Measurements from ENCODE around the gene CTSE.

Gene CTSE

GRCh38 chr1:205971082-205971481 is 52.6 kb downstream of the CTSE start:
- no peak for DNase-seq (ENCODE audit: low spot score)

GRCh38 chr1:205970486-205970885 is 53.2 kb downstream of the CTSE start:
- no peak for DNase-seq (ENCODE audit: low spot score)

GRCh38 chr1:205969229-205969628 is 54.5 kb downstream of the CTSE start:
- DNase-seq (ENCODE audit: low spot score) = no peak

DNA sequence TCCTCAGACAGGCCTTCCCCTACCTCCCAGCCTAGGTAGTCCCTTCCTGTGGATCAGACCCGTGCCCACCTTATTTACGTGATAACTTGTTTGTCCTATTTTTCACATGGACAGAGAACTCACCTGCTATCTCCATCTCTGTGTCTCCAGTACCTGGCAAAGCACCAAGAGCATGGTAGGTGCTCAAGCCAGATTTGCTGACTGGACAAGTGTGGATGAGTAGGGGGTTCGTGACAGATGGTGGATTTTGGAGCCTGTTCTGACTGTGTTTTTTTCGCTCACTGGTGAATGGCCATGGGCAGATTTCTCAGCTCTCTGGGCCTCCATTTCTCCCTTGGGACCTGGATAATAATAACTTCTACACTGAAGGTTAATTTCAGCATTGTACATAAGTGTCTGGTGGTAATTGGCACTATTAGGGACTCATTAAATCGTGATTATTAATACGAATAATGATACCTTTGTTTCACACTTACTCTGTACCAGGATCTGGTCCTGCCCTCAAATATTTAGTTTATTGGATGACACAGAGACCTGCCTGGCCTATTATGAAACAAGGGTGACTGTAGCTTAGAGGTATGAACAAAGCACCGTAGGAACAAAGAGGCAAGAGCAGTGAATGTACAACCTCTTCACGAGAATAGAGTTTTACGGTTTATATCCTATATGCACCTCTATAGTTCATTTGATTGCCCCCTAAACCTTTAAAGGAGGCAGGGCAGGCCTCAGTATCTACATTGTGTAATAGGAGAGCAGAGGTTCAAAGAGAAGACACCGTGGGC is 56.0 kb downstream of the CTSE start:
- no peak for DNase-seq (ENCODE audit: low spot score)

GRCh38 chr1:205965036-205965884 is 58.4 kb downstream of the CTSE start:
- DNase-seq (ENCODE audit: low spot score) = no peak

- DNase-seq (ENCODE audit: low spot score) = no peak
Measured at GRCh38 chr1:205963352-205964155, 60.1 kb downstream of the CTSE start.

DNA sequence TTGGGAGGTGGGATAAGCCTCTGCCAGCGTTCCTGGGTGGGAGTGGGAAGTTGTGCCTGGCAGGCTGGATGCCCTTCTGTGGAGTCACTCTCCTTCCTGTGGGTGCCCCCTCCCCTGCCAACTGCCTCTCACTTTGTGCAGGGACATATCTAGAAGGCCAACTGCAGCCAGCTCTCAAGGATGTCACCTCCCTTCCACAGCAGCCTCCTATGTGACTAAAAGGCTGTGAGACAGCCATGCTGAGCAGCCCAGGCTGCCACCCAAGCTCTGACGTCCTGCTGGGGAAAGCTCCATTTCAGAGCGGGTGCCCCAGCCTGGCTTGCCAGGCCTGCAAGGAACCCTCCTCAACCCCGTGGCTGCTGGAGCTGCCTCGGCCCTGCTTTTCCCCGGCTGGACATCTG is 60.9 kb downstream of the CTSE start:
- DNase-seq (ENCODE audit: low spot score) = no peak

DNA sequence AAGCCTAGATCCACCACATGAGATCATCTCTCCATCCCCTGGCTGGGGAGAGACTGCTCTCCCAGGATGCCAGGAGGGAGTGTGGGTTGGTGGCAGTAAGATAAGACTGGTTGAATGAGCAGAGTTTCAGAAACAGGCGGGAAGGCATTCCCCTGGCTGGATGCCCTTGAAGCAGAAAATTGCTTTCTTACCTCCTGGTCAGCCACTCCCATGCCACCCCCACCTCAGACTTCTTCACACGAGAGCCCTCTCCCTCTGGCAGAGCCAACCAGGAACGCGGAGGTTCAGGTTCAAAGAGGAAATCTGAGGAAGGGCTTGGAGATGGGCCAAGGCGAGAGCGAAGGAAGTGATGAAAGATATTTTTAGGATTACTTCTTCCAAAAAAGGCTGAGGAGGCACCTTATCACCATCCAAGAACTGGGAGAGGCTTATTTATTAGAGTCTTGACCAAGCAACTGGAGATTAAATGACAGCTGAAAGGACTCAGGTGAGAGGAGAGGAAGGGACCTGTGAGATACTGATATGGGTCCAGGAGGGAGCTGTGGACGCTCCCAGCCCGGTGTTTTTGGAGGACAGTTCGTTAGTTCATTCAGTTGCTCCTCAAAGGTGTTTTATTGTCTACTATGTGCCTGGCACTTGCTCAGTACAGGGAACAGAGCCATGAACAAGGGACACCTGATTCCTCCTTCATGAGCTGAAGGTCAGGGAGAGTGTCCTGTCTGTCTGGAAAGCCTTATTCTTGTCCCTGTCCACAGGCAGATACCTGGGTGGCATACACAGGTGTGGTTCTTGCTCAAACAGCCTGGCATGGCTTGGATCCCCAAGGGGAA is 61.5 kb downstream of the CTSE start:
- no peak for DNase-seq (ENCODE audit: low spot score)

- DNase-seq (ENCODE audit: low spot score) = no peak
Measured at GRCh38 chr1:205961405-205961804, 62.3 kb downstream of the CTSE start.

GRCh38 chr1:205959789-205960188 is 63.9 kb downstream of the CTSE start:
- DNase-seq (ENCODE audit: low spot score) = no peak
